ENCODE measurements around the gene NUP153.
A peak's percentile ranks its signal among the peaks of the same experiment; 100 is the strongest.
"Not testable (repeated sequence)": the region's sequence is repeated elsewhere in the genome, so short reads cannot be mapped to it uniquely, and the experiment has no call there.

The NUP153 gene

GRCh38 chr6:17706580-17707370, at the start of gene NUP153:
Gene NUP153 (minus strand): TSS chr6:17706925. CDS start chr6:17706387, 538 bp downstream.
- peak; percentile 95 for DNase-seq

GRCh38 chr6:17754254-17754653, 47.5 kb upstream of the NUP153 start:
- DNase-seq, result no peak

GRCh38 chr6:17745324-17745723, 38.6 kb upstream of the NUP153 start:
- not testable (repeated sequence) for DNase-seq

- DNase-seq, result not testable (repeated sequence)
These were observed 38.1 kb upstream of the NUP153 start for GRCh38 chr6:17744757-17745308.

GRCh38 chr6:17744019-17744756, 37.5 kb upstream of the NUP153 start:
- DNase-seq, result no peak

GRCh38 chr6:17741507-17741906, 34.8 kb upstream of the NUP153 start:
- no peak for DNase-seq

GRCh38 chr6:17740559-17741220, 34.0 kb upstream of the NUP153 start:
- DNase-seq, result no peak

GRCh38 chr6:17737704-17738252, 31.1 kb upstream of the NUP153 start:
- no peak for DNase-seq

GRCh38 chr6:17735311-17735710, 28.6 kb upstream of the NUP153 start:
- not testable (repeated sequence) for DNase-seq

GRCh38 chr6:17730078-17730704, 23.5 kb upstream of the NUP153 start:
- no peak for DNase-seq

GRCh38 chr6:17729223-17730077, 22.7 kb upstream of the NUP153 start:
- DNase-seq, result no peak

- no peak for DNase-seq
These were observed 22.0 kb upstream of the NUP153 start for GRCh38 chr6:17728551-17729222.

- no peak for DNase-seq
These were observed 18.4 kb upstream of the NUP153 start for GRCh38 chr6:17725083-17725482.

GRCh38 chr6:17724341-17724740, 17.6 kb upstream of the NUP153 start:
- DNase-seq, result no peak

GRCh38 chr6:17721671-17722070, 14.9 kb upstream of the NUP153 start:
- no peak for DNase-seq

GRCh38 chr6:17719323-17720041, 12.8 kb upstream of the NUP153 start:
- peak; percentile 91 for DNase-seq

- no peak for DNase-seq
These were observed 9.5 kb upstream of the NUP153 start for GRCh38 chr6:17716221-17716620.

GRCh38 chr6:17714879-17715851, 8.4 kb upstream of the NUP153 start:
- no peak for DNase-seq

- DNase-seq, result no peak
These were observed 7.5 kb upstream of the NUP153 start for GRCh38 chr6:17714177-17714576.

Data from NCI-H2029 treated with DMSO at 0.1 percent for 48 hours (cell line).